GM19395 (cell line): Measurements from ENCODE around the gene MTA1.

ENCODE experiments used
- ATAC-seq: cut with Tn5 transposase; IDR thresholded peaks from one replicate; pipeline ENCODE4 v1.9.1; 2021; ENCODE audit warnings: mild to moderate bottlenecking, moderate library complexity; ENCODE audit not compliant: unreplicated experiment

MTA1 gene

GRCh38 chr14:105401699-105402098, 17.9 kb upstream of the MTA1 start:
- no peak for ATAC-seq

GRCh38 chr14:105408592-105408991, 11.0 kb upstream of the MTA1 start:
- no peak for ATAC-seq

GRCh38 chr14:105409364-105409763, 10.3 kb upstream of the MTA1 start:
- ATAC-seq, result no peak

- no peak for ATAC-seq
These were observed 9.0 kb upstream of the MTA1 start for GRCh38 chr14:105410642-105411016.

GRCh38 chr14:105411017-105411941, 8.3 kb upstream of the MTA1 start:
- ATAC-seq, result no peak

- ATAC-seq, result no peak
These were observed 7.4 kb upstream of the MTA1 start for GRCh38 chr14:105411985-105412770.

- no peak for ATAC-seq
These were observed 6.7 kb upstream of the MTA1 start for GRCh38 chr14:105412771-105413543.

GRCh38 chr14:105413544-105413886, 6.1 kb upstream of the MTA1 start:
- no peak for ATAC-seq

- ATAC-seq, result peak; percentile 52
These were observed 4.9 kb upstream of the MTA1 start for GRCh38 chr14:105414456-105415371.

- no peak for ATAC-seq
These were observed 3.9 kb upstream of the MTA1 start for GRCh38 chr14:105415481-105416428.

GRCh38 chr14:105416671-105417070, 3.0 kb upstream of the MTA1 start:
- ATAC-seq, result no peak

GRCh38 chr14:105417690-105418121, 1.9 kb upstream of the MTA1 start:
- ATAC-seq, result no peak

- ATAC-seq, result no peak
These were observed 1.1 kb upstream of the MTA1 start for GRCh38 chr14:105418269-105419194.

- ATAC-seq, result no peak
These were observed 710 bp downstream of the MTA1 start for GRCh38 chr14:105420101-105420973.

GRCh38 chr14:105420974-105421674, 1.5 kb downstream of the MTA1 start:
- ATAC-seq, result no peak
